HepG2 (cell line): Measurements from ENCODE around the gene CTAG1A. TPM values are rescaled to one million over a fixed set of nuclear protein-coding genes. Genes with fewer than 3 reads are reported as not detected.

ENCODE experiments used
- ATF7 ChIP-seq, 2 experiments: fragments of 450-650 bp in 1 of 2; sonication (generic) in 1 of 2; formaldehyde crosslinking in 1 of 2; IDR thresholded peaks; 2 replicates each; pipeline versions ENCODE4 v1.4.0 to v1.6.1; 2016 to 2020; ENCODE audit warnings: antibody characterized with exemption in 1 of 2, mild to moderate bottlenecking in 1 of 2, missing genetic modification reagents in 1 of 2
- EEA1 ChIP-seq: sonication (generic); formaldehyde crosslinking; IDR thresholded peaks from 2 replicates; pipeline ENCODE4 v1.5.1; 2020; ENCODE audit warnings: mild to moderate bottlenecking, missing genetic modification reagents, borderline replicate concordance
- FLYWCH1 ChIP-seq: sonication (generic); formaldehyde crosslinking; IDR thresholded peaks from 2 replicates; pipeline ENCODE4 v1.8.1; 2023; ENCODE audit warnings: mild to moderate bottlenecking, missing genetic modification reagents
- GLI4 ChIP-seq: sonication (generic); formaldehyde crosslinking; IDR thresholded peaks from 2 replicates; pipeline ENCODE4 v1.5.1; 2020; ENCODE audit warnings: missing genetic modification reagents, mild to moderate bottlenecking, moderate library complexity, borderline replicate concordance
- HDAC6 ChIP-seq: fragments of 200-600 bp; sonication (generic); IDR thresholded peaks from 2 replicates; pipeline ENCODE4 v1.7.0; 2017; ENCODE audit warnings: mild to moderate bottlenecking, antibody characterized with exemption, low read length, low read depth
- JUN ChIP-seq: sonication (generic); formaldehyde crosslinking; IDR thresholded peaks from 2 replicates; pipeline ENCODE4 v1.4.0; 2020; ENCODE audit warnings: mild to moderate bottlenecking, missing genetic modification reagents
- JUND ChIP-seq: sonication (generic); formaldehyde crosslinking; IDR thresholded peaks from 2 replicates; pipeline ENCODE4 v1.8.0; 2022; ENCODE audit warnings: mild to moderate bottlenecking, missing genetic modification reagents
- KLF15 ChIP-seq: sonication (generic); formaldehyde crosslinking; IDR thresholded peaks from 2 replicates; pipeline ENCODE4 v1.8.1; 2023; ENCODE audit warnings: borderline replicate concordance, mild to moderate bottlenecking, inconsistent platforms, missing genetic modification reagents, mixed read lengths
- MAZ ChIP-seq, 2 experiments: sonication (generic) in 1 of 2; formaldehyde crosslinking in 1 of 2; IDR thresholded peaks; 2 replicates each; pipeline versions ENCODE4 v1.5.0 to v1.6.1; 2012 to 2020; ENCODE audit warnings: low read depth in 2 of 2, mild to moderate bottlenecking in 2 of 2, borderline replicate concordance in 1 of 2, improper control_type of control experiment in 1 of 2, low read length in 1 of 2, missing genetic modification reagents in 1 of 2, moderate library complexity in 1 of 2
- NFE2L1 ChIP-seq: sonication (generic); formaldehyde crosslinking; IDR thresholded peaks from 2 replicates; pipeline ENCODE4 v1.4.0; 2020; ENCODE audit warnings: missing genetic modification reagents, mild to moderate bottlenecking, borderline replicate concordance
- PITX1 ChIP-seq: sonication (generic); formaldehyde crosslinking; IDR thresholded peaks from 2 replicates; pipeline ENCODE4 v1.5.1; 2020; ENCODE audit warnings: mild to moderate bottlenecking, missing genetic modification reagents
- REPIN1 ChIP-seq: sonication (generic); formaldehyde crosslinking; IDR thresholded peaks from 2 replicates; pipeline ENCODE4 v1.8.0; 2022; ENCODE audit warnings: missing genetic modification reagents, low read depth, mild to moderate bottlenecking, borderline replicate concordance
- RXRB ChIP-seq: IDR thresholded peaks from 2 replicates; pipeline ENCODE4 v1.6.1; 2016; ENCODE audit warnings: borderline replicate concordance, missing genetic modification reagents, missing compliant biosample characterization
- SNAPC5 ChIP-seq: sonication (generic); formaldehyde crosslinking; IDR thresholded peaks from 2 replicates; pipeline ENCODE4 v1.8.1; 2023; ENCODE audit warnings: mild to moderate bottlenecking, missing genetic modification reagents, borderline replicate concordance
- SRSF1 ChIP-seq: fragments of 200-400 bp; formaldehyde crosslinking; optimal IDR thresholded peaks from 2 replicates; pipeline ENCODE3; 2017; ENCODE audit warnings: mild to moderate bottlenecking, low read depth, low read length, moderate library complexity
- STAG1 ChIP-seq: sonication (generic); formaldehyde crosslinking; IDR thresholded peaks from 2 replicates; pipeline ENCODE4 v1.4.0; 2020; ENCODE audit warnings: missing genetic modification reagents
- ZBTB20 ChIP-seq: sonication (generic); formaldehyde crosslinking; IDR thresholded peaks from 2 replicates; pipeline ENCODE4 v1.8.1; 2023; ENCODE audit warnings: missing genetic modification reagents, low read depth, mild to moderate bottlenecking, borderline replicate concordance
- ZFP37 ChIP-seq: sonication (generic); formaldehyde crosslinking; IDR thresholded peaks from 2 replicates; pipeline ENCODE4 v1.4.0; 2020; ENCODE audit warnings: missing genetic modification reagents, borderline replicate concordance
- ZMYM4 ChIP-seq: sonication (generic); formaldehyde crosslinking; IDR thresholded peaks from 2 replicates; pipeline ENCODE4 v1.8.1; 2023; ENCODE audit warnings: mild to moderate bottlenecking, missing genetic modification reagents
- ZNF280D ChIP-seq: sonication (generic); formaldehyde crosslinking; IDR thresholded peaks from 2 replicates; pipeline ENCODE4 v1.5.1; 2020; ENCODE audit warnings: mild to moderate bottlenecking, missing genetic modification reagents
- polyA plus RNA-seq, 8 experiments: library from polyadenylated mRNA; depleted of rRNA in 3 of 8; stranded (reverse) in 7 of 8; unstranded in 1 of 8; fragments of >200 nt; fragmentation: Illumina TruSeq in 4 of 8; extraction: Trizol in 4 of 8; gene quantifications; 2 replicates each; pipeline versions ENCODE4 v1.2.1 to v1.2.3, GENCODE V29; 2011 to 2016; ENCODE audit warnings: low read depth in 4 of 8, missing spikeins in 1 of 8, mixed read lengths in 1 of 8; ENCODE audit not compliant: insufficient read depth in 1 of 8
- total RNA-seq, 5 experiments: library from RNA; depleted of rRNA; stranded (reverse); fragments of >200 nt; fragmentation: Illumina TruSeq; extraction: Trizol; gene quantifications; 2 replicates each; pipeline ENCODE4 v1.2.3, GENCODE V29; 2016; ENCODE audit warnings: low read depth in 1 of 5
- TF ChIP-seq, protein P1 (sequence below): sonication (generic); formaldehyde crosslinking; IDR thresholded peaks from 2 replicates; pipeline ENCODE4 v1.5.0; 2020; ENCODE audit warnings: mild to moderate bottlenecking, missing genetic modification reagents
- TF ChIP-seq, protein P2 (sequence below): sonication (generic); formaldehyde crosslinking; IDR thresholded peaks from 2 replicates; pipeline ENCODE4 v1.8.0; 2022; ENCODE audit warnings: mild to moderate bottlenecking, missing genetic modification reagents, borderline replicate concordance
- TF ChIP-seq, protein P3 (sequence below): sonication (generic); formaldehyde crosslinking; IDR thresholded peaks from 2 replicates; pipeline ENCODE4 v1.4.0; 2020; ENCODE audit warnings: mild to moderate bottlenecking, missing genetic modification reagents

CTAG1A gene
- total and polyA plus RNA-seq, 2 of the 13 experiments (the other 11 are each of a cell fraction or from before 2014, with no cell fraction given): not detected

GRCh38 chrX:154541589-154541895, 43.4 kb upstream of the CTAG1A start (continued):
- TF ChIP-seq, protein P1, sequence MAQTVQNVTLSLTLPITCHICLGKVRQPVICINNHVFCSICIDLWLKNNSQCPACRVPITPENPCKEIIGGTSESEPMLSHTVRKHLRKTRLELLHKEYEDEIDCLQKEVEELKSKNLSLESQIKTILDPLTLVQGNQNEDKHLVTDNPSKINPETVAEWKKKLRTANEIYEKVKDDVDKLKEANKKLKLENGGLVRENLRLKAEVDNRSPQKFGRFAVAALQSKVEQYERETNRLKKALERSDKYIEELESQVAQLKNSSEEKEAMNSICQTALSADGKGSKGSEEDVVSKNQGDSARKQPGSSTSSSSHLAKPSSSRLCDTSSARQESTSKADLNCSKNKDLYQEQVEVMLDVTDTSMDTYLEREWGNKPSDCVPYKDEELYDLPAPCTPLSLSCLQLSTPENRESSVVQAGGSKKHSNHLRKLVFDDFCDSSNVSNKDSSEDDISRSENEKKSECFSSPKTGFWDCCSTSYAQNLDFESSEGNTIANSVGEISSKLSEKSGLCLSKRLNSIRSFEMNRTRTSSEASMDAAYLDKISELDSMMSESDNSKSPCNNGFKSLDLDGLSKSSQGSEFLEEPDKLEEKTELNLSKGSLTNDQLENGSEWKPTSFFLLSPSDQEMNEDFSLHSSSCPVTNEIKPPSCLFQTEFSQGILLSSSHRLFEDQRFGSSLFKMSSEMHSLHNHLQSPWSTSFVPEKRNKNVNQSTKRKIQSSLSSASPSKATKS (CRISPR knock-in tag): no peak
- TF ChIP-seq STAG1 (CRISPR knock-in tag) (no peak), RXRB (CRISPR knock-in tag) (no peak), ZNF280D (CRISPR knock-in tag) (no peak), MAZ (IDR thresholded peaks at IDR 0.05; ENCODE audit: borderline replicate concordance, low read depth, low read length) (no peak), MAZ (CRISPR knock-in tag; IDR thresholded peaks at IDR 0.05; ENCODE audit: low read depth) (peak; percentile 29; the same call in 1 of the 2 replicates), PITX1 (CRISPR knock-in tag) (no peak), KLF15 (no peak), ZBTB20 (no peak), ZMYM4 (CRISPR knock-in tag) (peak; percentile 18; the same call in 1 of the 2 replicates), SRSF1 (no peak), ZFP37 (no peak), NFE2L1 (CRISPR knock-in tag) (no peak), FLYWCH1 (CRISPR knock-in tag) (no peak), GLI4 (0 out of 2 replicates have a peak, but pooled peaks have one; percentile 37), ATF7 (IDR thresholded peaks at IDR 0.05) (no peak), ATF7 (CRISPR knock-in tag; IDR thresholded peaks at IDR 0.05) (no peak), JUND (no peak), JUN (CRISPR knock-in tag) (no peak), REPIN1 (CRISPR knock-in tag) (no peak), HDAC6 (no peak), SNAPC5 (CRISPR knock-in tag) (no peak), EEA1 (CRISPR knock-in tag) (no peak)
- TF ChIP-seq, protein P2, sequence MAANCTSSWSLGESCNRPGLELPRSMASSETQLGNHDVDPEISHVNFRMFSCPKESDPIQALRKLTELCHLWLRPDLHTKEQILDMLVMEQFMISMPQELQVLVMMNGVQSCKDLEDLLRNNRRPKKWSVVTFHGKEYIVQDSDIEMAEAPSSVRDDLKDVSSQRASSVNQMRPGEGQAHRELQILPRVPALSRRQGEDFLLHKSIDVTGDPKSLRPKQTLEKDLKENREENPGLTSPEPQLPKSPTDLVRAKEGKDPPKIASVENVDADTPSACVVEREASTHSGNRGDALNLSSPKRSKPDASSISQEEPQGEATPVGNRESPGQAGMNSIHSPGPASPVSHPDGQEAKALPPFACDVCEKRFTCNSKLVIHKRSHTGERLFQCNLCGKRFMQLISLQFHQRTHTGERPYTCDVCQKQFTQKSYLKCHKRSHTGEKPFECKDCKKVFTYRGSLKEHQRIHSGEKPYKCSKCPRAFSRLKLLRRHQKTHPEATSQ (CRISPR knock-in tag): no peak
- TF ChIP-seq, protein P3, sequence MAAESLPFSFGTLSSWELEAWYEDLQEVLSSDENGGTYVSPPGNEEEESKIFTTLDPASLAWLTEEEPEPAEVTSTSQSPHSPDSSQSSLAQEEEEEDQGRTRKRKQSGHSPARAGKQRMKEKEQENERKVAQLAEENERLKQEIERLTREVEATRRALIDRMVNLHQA (CRISPR knock-in tag): no peak
